ENCODE measurements around the gene SBK3. TPM values are rescaled to one million over a fixed set of nuclear protein-coding genes. Genes with fewer than 3 reads are reported as not detected.
A peak's percentile ranks its signal among the peaks of the same experiment; 100 is the strongest.
"Not testable (repeated sequence)": the region's sequence is repeated elsewhere in the genome, so short reads cannot be mapped to it uniquely, and the experiment has no call there.

Gene SBK3
- total RNA-seq, 6 experiments from 2014 or later = 0.33 to 0.56 TPM; not detected in 4

- H3K27me3 ChIP-seq = no peaks in the 10 kb centered on the region
- ATAC-seq = no peak
- no peak for DNase-seq
- no peaks in the 10 kb centered on the region for H3K36me3 ChIP-seq
- peaks cover 0 to 25% (median 4%) of the 10 kb centered on the region in 4 donors for H3K4me1 ChIP-seq
- TF ChIP-seq POLR2A (IDR thresholded peaks at IDR 0.05) (no peak), CTCF (IDR thresholded peaks at IDR 0.05) (no peak)
- no peak overlapping the region for H3K27ac ChIP-seq
- 85% methylated on average over 2 of the region's 90 CpGs for WGBS (ENCODE audit: insufficient coverage, low coverage, low lambda C conversion rate, missing lambda C conversion rate)
- no peaks in the 10 kb centered on the region for H3K9me3 ChIP-seq
- peak overlapping the region in 1 of 3 donors; percentile 74 for H3K4me3 ChIP-seq
- intact Hi-C loops (cut with DNase I) = no loop called here
Observed at GRCh38 chr19:55578761-55579747, 33.7 kb upstream of the SBK3 start.

DNA sequence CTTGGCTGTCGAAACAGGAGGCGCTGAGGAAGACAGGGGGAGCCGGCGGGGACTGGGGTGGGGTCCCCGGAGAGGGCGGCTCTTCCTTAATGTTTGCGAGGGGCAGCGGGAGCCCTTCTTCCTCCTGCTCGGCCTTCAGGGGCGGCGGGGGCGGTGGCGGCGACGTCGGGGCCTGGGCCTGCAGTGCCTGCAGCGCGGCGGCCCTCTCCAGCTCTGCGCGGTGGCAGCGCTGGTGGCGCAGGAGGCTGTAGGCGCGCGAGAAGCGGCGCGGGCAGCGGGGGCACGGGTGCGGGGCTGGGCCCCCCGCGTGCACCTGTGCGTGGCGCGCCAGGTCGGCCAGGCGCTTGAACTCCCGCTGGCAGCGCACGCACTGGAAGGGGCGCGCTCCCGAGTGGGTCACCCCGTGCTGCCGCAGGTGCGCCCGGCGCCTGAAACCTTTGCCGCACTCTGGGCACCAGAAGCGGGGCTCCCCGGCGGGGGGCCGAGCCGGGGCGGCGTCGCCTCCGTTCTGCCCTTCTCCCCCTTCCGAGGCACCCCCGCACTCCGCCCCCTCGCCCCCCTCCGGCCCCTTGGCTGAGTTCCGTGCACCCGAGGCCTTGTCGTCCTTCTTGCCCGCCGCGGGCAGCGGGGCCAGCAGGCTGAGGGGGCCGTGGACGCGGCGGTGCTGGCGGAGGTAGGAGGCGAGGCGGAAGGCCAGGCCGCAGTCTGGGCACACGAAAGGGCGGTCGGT, 32.9 kb upstream of the SBK3 start:
- intact Hi-C loops (cut with DNase I) = no loop called here
- no peaks in the 10 kb centered on the region for H3K36me3 ChIP-seq
- peaks cover 0 to 18% (median under 1%) of the 10 kb centered on the region in 4 donors for H3K4me1 ChIP-seq
- no peaks in the 10 kb centered on the region for H3K9me3 ChIP-seq
- DNase-seq (no peak), ATAC-seq (no peak)
- no peak overlapping the region for H3K27ac ChIP-seq
- no peak overlapping the region for H3K4me3 ChIP-seq
- TF ChIP-seq POLR2A (IDR thresholded peaks at IDR 0.05) (no peak), CTCF (IDR thresholded peaks at IDR 0.05) (no peak)
- 100% methylated on average over 4 of the region's 83 CpGs for WGBS (ENCODE audit: insufficient coverage, low coverage, low lambda C conversion rate, missing lambda C conversion rate)
- no peaks in the 10 kb centered on the region for H3K27me3 ChIP-seq

DNA sequence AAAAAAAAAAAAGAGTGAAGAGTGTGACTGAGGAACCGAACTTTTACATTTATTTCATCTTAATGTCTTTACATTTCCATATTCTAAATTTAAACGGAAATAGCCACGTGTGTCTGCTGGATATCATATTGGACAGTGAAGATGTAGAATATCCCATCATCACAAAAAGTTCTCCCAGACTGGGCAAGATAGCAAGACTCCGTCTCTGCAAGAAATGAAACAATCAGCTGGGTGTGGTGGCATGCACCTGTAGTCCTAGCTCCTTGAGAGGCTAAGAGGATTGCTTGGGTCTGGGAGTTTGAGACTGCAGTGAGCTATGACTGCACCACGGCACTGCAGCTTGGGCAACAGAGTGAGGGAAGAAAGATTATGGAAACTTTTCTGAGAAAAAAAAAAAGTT, 31.4 kb upstream of the SBK3 start:
- H3K36me3 ChIP-seq = no peaks in the 10 kb centered on the region
- no peak overlapping the region for H3K27ac ChIP-seq
- H3K4me3 ChIP-seq = no peak overlapping the region
- no peak for ATAC-seq
- DNase-seq = no peak
- intact Hi-C loops (cut with DNase I) = no loop called here
- no peaks in the 10 kb centered on the region for H3K27me3 ChIP-seq
- 83% methylated on average over 5 of the region's 5 CpGs for WGBS (ENCODE audit: insufficient coverage, low coverage, low lambda C conversion rate, missing lambda C conversion rate)
- peaks cover 0 to 9% (median 0%) of the 10 kb centered on the region in 4 donors for H3K4me1 ChIP-seq
- TF ChIP-seq CTCF (IDR thresholded peaks at IDR 0.05) = no peak
- TF ChIP-seq POLR2A (IDR thresholded peaks at IDR 0.05) = no peak
- no peaks in the 10 kb centered on the region for H3K9me3 ChIP-seq

DNA sequence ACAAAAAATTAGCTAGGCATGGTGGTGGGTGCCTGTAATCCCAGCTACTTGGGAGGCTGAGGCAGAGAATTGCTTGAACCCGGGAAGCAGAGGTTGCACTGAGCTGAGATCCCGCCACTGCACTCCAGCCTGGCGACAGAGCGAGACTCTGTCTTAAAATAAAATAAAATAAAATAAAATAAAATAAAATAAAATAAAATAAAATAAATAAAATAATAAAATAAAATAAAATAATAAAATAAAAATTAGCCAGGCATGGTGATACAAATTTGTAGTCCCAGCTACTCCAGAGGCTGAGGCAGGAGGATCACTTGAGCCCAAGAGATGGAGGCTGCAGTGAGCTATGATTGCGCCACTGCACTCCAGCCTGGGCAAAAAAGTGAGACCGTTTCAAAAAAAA, 28.6 kb upstream of the SBK3 start:
- H3K4me3 ChIP-seq; H3K9me3 ChIP-seq; H3K36me3 ChIP-seq; DNase-seq; H3K4me1 ChIP-seq; intact Hi-C loops (cut with DNase I); H3K27ac ChIP-seq; H3K27me3 ChIP-seq; ATAC-seq: not testable (repeated sequence)
- WGBS (ENCODE audit: insufficient coverage, low coverage, low lambda C conversion rate, missing lambda C conversion rate) = 79% methylated on average over 6 of the region's 6 CpGs

GRCh38 chr19:55569477-55569876, 24.1 kb upstream of the SBK3 start:
- H3K4me3 ChIP-seq; H3K27me3 ChIP-seq; ATAC-seq; H3K27ac ChIP-seq; DNase-seq; H3K4me1 ChIP-seq; H3K9me3 ChIP-seq; H3K36me3 ChIP-seq; intact Hi-C loops (cut with DNase I): not testable (repeated sequence)
- WGBS (ENCODE audit: insufficient coverage, low coverage, low lambda C conversion rate, missing lambda C conversion rate) = 56% methylated on average over 2 of the region's 5 CpGs
